OCI-LY1 (cell line): ENCODE data around the gene LARGE2.

ENCODE experiments used
- H2AFZ ChIP-seq: fragments of 200-600 bp; sonication (generic), shearing (Covaris generic); 2 replicates; pipeline ENCODE4 v1.6.0; 2014; ENCODE audit warnings: antibody characterized with exemption, mild to moderate bottlenecking, low read length
- H3F3A ChIP-seq: fragments of 200-600 bp; sonication (generic), shearing (Covaris generic); 2 replicates; pipeline ENCODE4 v1.6.0; 2014; ENCODE audit warnings: mild to moderate bottlenecking, antibody characterized with exemption, low read length, moderate library complexity; ENCODE audit not compliant: insufficient read depth
- H3K27ac ChIP-seq: fragments of 200-600 bp; sonication (generic); 2 replicates; pipeline ENCODE4 v1.5.1; 2014; ENCODE audit warnings: low read length, mixed run types, mild to moderate bottlenecking, low read depth; ENCODE audit not compliant: poor library complexity, severe bottlenecking
- H3K27me3 ChIP-seq: fragments of 200-600 bp; sonication (generic); 2 replicates; pipeline ENCODE4 v1.6.0; 2014; ENCODE audit warnings: antibody characterized with exemption, mild to moderate bottlenecking, low read length, moderate library complexity; ENCODE audit not compliant: insufficient read depth
- H3K36me3 ChIP-seq: fragments of 200-600 bp; sonication (generic); 2 replicates; pipeline ENCODE4 v1.6.1; 2014; ENCODE audit warnings: mild to moderate bottlenecking, antibody characterized with exemption, low read length, moderate library complexity, mixed read lengths; ENCODE audit not compliant: insufficient read depth
- H3K4me1 ChIP-seq: fragments of 200-600 bp; sonication (generic); 2 replicates; pipeline ENCODE4 v1.5.1; 2014; ENCODE audit warnings: mild to moderate bottlenecking, low read length, moderate library complexity; ENCODE audit not compliant: insufficient read depth, severe bottlenecking
- H3K4me2 ChIP-seq: fragments of 200-600 bp; sonication (generic), shearing (Covaris generic); 2 replicates; pipeline ENCODE4 v1.6.1; 2014; ENCODE audit warnings: low read length
- H3K4me3 ChIP-seq: fragments of 200-600 bp; sonication (generic); 2 replicates; pipeline ENCODE4 v1.5.1; 2014; ENCODE audit warnings: low read length, low read depth, mild to moderate bottlenecking, mixed read lengths; ENCODE audit not compliant: poor library complexity, severe bottlenecking
- H3K79me2 ChIP-seq: fragments of 200-600 bp; shearing (Covaris generic); 2 replicates; pipeline ENCODE4 v1.6.1; 2016; ENCODE audit warnings: mixed run types, low read length, mixed read lengths; ENCODE audit not compliant: insufficient read depth
- H3K9ac ChIP-seq: fragments of 200-600 bp; sonication (generic), shearing (Covaris generic); 2 replicates; pipeline ENCODE4 v1.6.1; 2014; ENCODE audit warnings: mild to moderate bottlenecking, low read length, mixed read lengths
- H3K9me2 ChIP-seq: fragments of 200-600 bp; sonication (generic), shearing (Covaris generic); 2 replicates; pipeline ENCODE4 v1.6.1; 2014; ENCODE audit warnings: low read depth, mild to moderate bottlenecking, low read length, mixed read lengths
- H3K9me3 ChIP-seq: fragments of 200-600 bp; shearing (Covaris generic); 2 replicates; pipeline ENCODE4 v1.6.1; 2014; ENCODE audit warnings: low read length, mixed read lengths
- H4K20me1 ChIP-seq: fragments of 200-600 bp; sonication (generic), shearing (Covaris generic); 2 replicates; pipeline ENCODE4 v1.6.0; 2016; ENCODE audit warnings: mild to moderate bottlenecking, low read length; ENCODE audit not compliant: insufficient read depth
- CTCF ChIP-seq: fragments of 200-600 bp; sonication (generic), shearing (Covaris generic); IDR thresholded peaks from 2 replicates; pipeline ENCODE4 v1.5.1; 2017; ENCODE audit warnings: mild to moderate bottlenecking, antibody characterized with exemption, low read length, moderate library complexity, mixed read lengths
- EZH2 ChIP-seq: fragments of 200-600 bp; sonication (generic), shearing (Covaris generic); IDR thresholded peaks from 2 replicates; pipeline ENCODE4 v1.8.0; 2017; ENCODE audit warnings: borderline replicate concordance, mixed run types, mild to moderate bottlenecking, antibody characterized with exemption, low read length, moderate library complexity, mixed read lengths

Gene LARGE2

GRCh38 chr11:45926536-45927331 lies 4.3 kb downstream of the LARGE2 start:
- TF ChIP-seq CTCF (no peak), EZH2 (no peak)
- Histone ChIP-seq H3K4me3 (no peak overlapping the region), H4K20me1 (no peaks in the 10 kb centered on the region), H3K4me1 (peaks cover 46% of the 10 kb centered on the region), H3K9me2 (no peaks in the 10 kb centered on the region), H3K4me2 (no peak overlapping the region), H2AFZ (no peak overlapping the region), H3K36me3 (peaks cover 2% of the 10 kb centered on the region; the same call in 1 of the 2 replicates), H3K27ac (no peak overlapping the region), H3K79me2 (no peaks in the 10 kb centered on the region), H3K9ac (no peak overlapping the region), H3K27me3 (no peaks in the 10 kb centered on the region; the same call in 1 of the 2 replicates), H3K9me3 (no peaks in the 10 kb centered on the region), H3F3A (no peaks in the 10 kb centered on the region)

GRCh38 chr11:45927332-45927683 lies 4.9 kb downstream of the LARGE2 start:
- H3K4me3 ChIP-seq: no peak overlapping the region
- H3K9me3 ChIP-seq: no peaks in the 10 kb centered on the region
- H3K4me2 ChIP-seq: no peak overlapping the region
- no peak overlapping the region for H3K27ac ChIP-seq
- no peaks in the 10 kb centered on the region for H3K9me2 ChIP-seq
- no peaks in the 10 kb centered on the region for H3F3A ChIP-seq
- H2AFZ ChIP-seq: no peak overlapping the region
- H4K20me1 ChIP-seq: no peaks in the 10 kb centered on the region
- H3K9ac ChIP-seq: no peak overlapping the region
- H3K4me1 ChIP-seq: peaks cover 46% of the 10 kb centered on the region
- peaks cover 6% of the 10 kb centered on the region for H3K36me3 ChIP-seq
- TF ChIP-seq CTCF (no peak), EZH2 (no peak)
- no peaks in the 10 kb centered on the region for H3K79me2 ChIP-seq
- no peaks in the 10 kb centered on the region; the same call in 1 of the 2 replicates for H3K27me3 ChIP-seq

GRCh38 chr11:45927684-45928413 lies 5.4 kb downstream of the LARGE2 start:
- no peaks in the 10 kb centered on the region for H3K9me3 ChIP-seq
- H3F3A ChIP-seq: no peaks in the 10 kb centered on the region
- no peaks in the 10 kb centered on the region for H3K9me2 ChIP-seq
- no peaks in the 10 kb centered on the region for H4K20me1 ChIP-seq
- H3K27me3 ChIP-seq: no peaks in the 10 kb centered on the region; the same call in 1 of the 2 replicates
- H3K79me2 ChIP-seq: no peaks in the 10 kb centered on the region
- no peak overlapping the region for H2AFZ ChIP-seq
- H3K27ac ChIP-seq: no peak overlapping the region
- no peak overlapping the region for H3K4me2 ChIP-seq
- H3K4me3 ChIP-seq: no peak overlapping the region
- H3K4me1 ChIP-seq: peaks cover 46% of the 10 kb centered on the region
- no peak for TF ChIP-seq EZH2
- no peak for TF ChIP-seq CTCF
- no peak overlapping the region for H3K9ac ChIP-seq
- peaks cover 6% of the 10 kb centered on the region for H3K36me3 ChIP-seq
